ENCODE results near the gene GNGT1.

GNGT1 gene

DNA sequence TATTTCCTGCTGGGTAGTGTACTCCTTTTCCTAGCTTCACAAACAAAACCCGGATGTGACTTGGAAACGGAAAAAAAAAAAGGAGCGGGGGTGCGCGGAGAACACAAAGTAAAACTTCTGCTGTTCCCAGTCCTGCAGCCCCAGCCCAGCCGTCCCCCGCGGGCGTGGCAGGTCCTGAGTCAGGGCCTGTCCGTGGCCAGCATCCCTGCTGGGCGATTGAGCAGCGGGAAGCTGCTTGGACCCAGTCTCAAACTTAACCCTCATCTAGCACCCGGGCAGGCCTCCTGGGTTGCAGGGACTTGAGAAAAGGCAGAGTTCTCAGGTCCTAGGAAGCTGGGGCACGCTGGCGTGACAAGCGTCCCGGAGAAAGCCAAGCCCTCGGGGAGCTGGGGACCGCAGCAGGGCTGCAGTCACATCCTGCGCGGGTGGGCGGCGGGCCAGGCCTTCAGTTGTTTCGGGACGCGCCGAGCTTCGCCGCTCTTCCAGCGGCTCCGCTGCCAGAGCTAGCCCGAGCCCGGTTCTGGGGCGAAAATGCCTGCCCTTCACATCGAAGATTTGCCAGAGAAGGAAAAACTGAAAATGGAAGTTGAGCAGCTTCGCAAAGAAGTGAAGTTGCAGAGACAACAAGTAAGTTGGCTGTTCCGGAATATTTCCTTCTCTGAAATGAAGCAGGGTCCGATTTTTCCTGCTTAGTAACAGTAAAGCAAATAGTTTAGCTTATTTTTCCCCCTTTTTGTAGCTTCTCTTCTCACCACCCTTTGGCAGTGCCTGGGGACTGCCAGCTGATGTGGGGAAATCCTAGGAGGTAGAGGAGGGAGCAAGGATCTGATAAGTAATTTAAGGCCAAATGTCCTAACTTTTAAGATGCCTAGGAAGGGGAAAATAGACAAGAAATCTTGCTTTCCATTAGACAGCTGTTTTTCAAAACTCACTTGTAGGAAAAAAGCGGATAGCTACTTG lies 15.5 kb downstream of the GNGT1 start, which contains the start of gene GNG11:
GNG11 (plus strand) TSS at position 129 of the 960 bp plus-strand sequence; CDS start at position 532, 403 bp downstream.
- no peak for TF ChIP-seq CTCF (IDR thresholded peaks at IDR 0.05; ENCODE audit: insufficient read depth, low read length, missing control alignments)
- no peak for DNase-seq (ENCODE audit: low read depth, low spot score)
- CTCF ChIA-PET: interaction anchor here (0.7 to 3.1 kb wide), 10 partner anchors 9 to 366 kb away, joined by 3 to 26 read pairs (median 4); no protein-coding TSS in a partner anchor
- POLR2A ChIA-PET: interaction anchor here (0.7 to 1.8 kb wide), 3 partner anchors 10 to 260 kb away, joined by 3 to 4 read pairs (median 4); no protein-coding TSS in a partner anchor
- H3K4me3 ChIP-seq (ENCODE audit: low read depth, low read length): peak within 1 kb of the TSS; percentile 74

- TF ChIP-seq CTCF (IDR thresholded peaks at IDR 0.05; ENCODE audit: insufficient read depth, low read length, missing control alignments): no peak
- POLR2A ChIA-PET: interaction anchor here (1.8 kb wide), 1 partner anchor 8 kb away, joined by 4 read pairs; no protein-coding TSS in a partner anchor
- peak overlapping the region; percentile 74 for H3K4me3 ChIP-seq (ENCODE audit: low read depth, low read length)
- CTCF ChIA-PET: interaction anchor here (2.0 kb wide), 1 partner anchor 9 kb away, joined by 6 read pairs; no protein-coding TSS in a partner anchor
- no peak for DNase-seq (ENCODE audit: low read depth, low spot score)
These were observed 16.9 kb downstream of the GNGT1 start for GRCh38 chr7:93923296-93923695.

- no peak for DNase-seq (ENCODE audit: low read depth, low spot score)
- peak overlapping the region; percentile 1 for H3K4me3 ChIP-seq (ENCODE audit: low read depth, low read length)
- ChIA-PET CTCF (no interaction called here), POLR2A (no interaction called here)
- TF ChIP-seq CTCF (IDR thresholded peaks at IDR 0.05; ENCODE audit: insufficient read depth, low read length, missing control alignments): no peak
These were observed 17.6 kb downstream of the GNGT1 start for GRCh38 chr7:93923942-93924341.

GRCh38 chr7:93926800-93927199 lies 20.4 kb downstream of the GNGT1 start:
- ChIA-PET POLR2A (no interaction called here), CTCF (no interaction called here)
- DNase-seq (ENCODE audit: low read depth, low spot score): no peak
- no peak for TF ChIP-seq CTCF (IDR thresholded peaks at IDR 0.05; ENCODE audit: insufficient read depth, low read length, missing control alignments)
- H3K4me3 ChIP-seq (ENCODE audit: low read depth, low read length): no peak overlapping the region

- CTCF ChIA-PET: no interaction called here
- no peak overlapping the region for H3K4me3 ChIP-seq (ENCODE audit: low read depth, low read length)
- POLR2A ChIA-PET: interaction anchor here (0.6 to 0.7 kb wide), 2 partner anchors 31 to 693 kb away, joined by 3 read pairs; no protein-coding TSS in a partner anchor
- no peak for TF ChIP-seq CTCF (IDR thresholded peaks at IDR 0.05; ENCODE audit: insufficient read depth, low read length, missing control alignments)
- DNase-seq (ENCODE audit: low read depth, low spot score): no peak
These were observed 21.2 kb downstream of the GNGT1 start for GRCh38 chr7:93927585-93927984.

GRCh38 chr7:93931655-93932054 lies 25.3 kb downstream of the GNGT1 start:
- no peak overlapping the region for H3K4me3 ChIP-seq (ENCODE audit: low read depth, low read length)
- CTCF ChIA-PET: interaction anchor here (0.6 to 1.6 kb wide), 7 partner anchors 9 to 156 kb away, joined by 3 to 6 read pairs (median 4); partner anchors contain the start of gene GNG11
- POLR2A ChIA-PET: interaction anchor here (1.5 kb wide), 1 partner anchor 9 kb away, joined by 4 read pairs; no protein-coding TSS in a partner anchor
- DNase-seq (ENCODE audit: low read depth, low spot score): no peak
- TF ChIP-seq CTCF (IDR thresholded peaks at IDR 0.05; ENCODE audit: insufficient read depth, low read length, missing control alignments): no peak

All from AG04449 (cell line).